PC-9 (cell line): ENCODE data around the gene DRD1.

ENCODE experiments used
- EZH2 ChIP-seq: fragments of 200-600 bp; sonication (generic); IDR thresholded peaks from 2 replicates; pipeline ENCODE4 v1.8.0; 2017; ENCODE audit warnings: antibody characterized with exemption, low read depth
- TF ChIP-seq, protein P1 (sequence below): fragments of 200-600 bp; sonication (generic); conservative IDR thresholded peaks from 2 replicates; pipeline ENCODE4 v1.6.1; 2017; ENCODE audit warnings: mixed run types, antibody characterized with exemption, mild to moderate bottlenecking, moderate library complexity

DNA sequence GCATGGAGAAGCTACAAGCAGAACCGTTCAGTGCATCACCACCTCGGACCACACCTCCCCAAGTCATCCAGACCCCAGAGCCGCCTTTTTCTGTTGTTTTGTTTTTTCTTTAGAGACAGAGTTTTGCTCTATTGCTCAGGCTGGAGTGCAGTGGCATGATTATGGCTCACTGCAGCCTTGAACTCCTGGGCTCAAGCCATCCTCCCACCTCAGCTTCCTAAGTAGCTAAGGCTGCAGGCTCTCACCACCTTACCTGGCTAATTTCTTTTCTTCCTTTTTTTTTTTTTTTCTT lies 20.9 kb upstream of the DRD1 start:
- TF ChIP-seq, protein P1, sequence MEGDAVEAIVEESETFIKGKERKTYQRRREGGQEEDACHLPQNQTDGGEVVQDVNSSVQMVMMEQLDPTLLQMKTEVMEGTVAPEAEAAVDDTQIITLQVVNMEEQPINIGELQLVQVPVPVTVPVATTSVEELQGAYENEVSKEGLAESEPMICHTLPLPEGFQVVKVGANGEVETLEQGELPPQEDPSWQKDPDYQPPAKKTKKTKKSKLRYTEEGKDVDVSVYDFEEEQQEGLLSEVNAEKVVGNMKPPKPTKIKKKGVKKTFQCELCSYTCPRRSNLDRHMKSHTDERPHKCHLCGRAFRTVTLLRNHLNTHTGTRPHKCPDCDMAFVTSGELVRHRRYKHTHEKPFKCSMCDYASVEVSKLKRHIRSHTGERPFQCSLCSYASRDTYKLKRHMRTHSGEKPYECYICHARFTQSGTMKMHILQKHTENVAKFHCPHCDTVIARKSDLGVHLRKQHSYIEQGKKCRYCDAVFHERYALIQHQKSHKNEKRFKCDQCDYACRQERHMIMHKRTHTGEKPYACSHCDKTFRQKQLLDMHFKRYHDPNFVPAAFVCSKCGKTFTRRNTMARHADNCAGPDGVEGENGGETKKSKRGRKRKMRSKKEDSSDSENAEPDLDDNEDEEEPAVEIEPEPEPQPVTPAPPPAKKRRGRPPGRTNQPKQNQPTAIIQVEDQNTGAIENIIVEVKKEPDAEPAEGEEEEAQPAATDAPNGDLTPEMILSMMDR = no peak; the same call in 1 of the 2 replicates
- TF ChIP-seq EZH2 = no peak
